HG02884 (cell line): ENCODE data around the gene ANKRD60.

Source experiments
- ATAC-seq: cut with Tn5 transposase; IDR thresholded peaks from one replicate; pipeline ENCODE4 v1.9.1; 2021; ENCODE audit warnings: mild to moderate bottlenecking, moderate library complexity; ENCODE audit not compliant: unreplicated experiment

The ANKRD60 gene

DNA sequence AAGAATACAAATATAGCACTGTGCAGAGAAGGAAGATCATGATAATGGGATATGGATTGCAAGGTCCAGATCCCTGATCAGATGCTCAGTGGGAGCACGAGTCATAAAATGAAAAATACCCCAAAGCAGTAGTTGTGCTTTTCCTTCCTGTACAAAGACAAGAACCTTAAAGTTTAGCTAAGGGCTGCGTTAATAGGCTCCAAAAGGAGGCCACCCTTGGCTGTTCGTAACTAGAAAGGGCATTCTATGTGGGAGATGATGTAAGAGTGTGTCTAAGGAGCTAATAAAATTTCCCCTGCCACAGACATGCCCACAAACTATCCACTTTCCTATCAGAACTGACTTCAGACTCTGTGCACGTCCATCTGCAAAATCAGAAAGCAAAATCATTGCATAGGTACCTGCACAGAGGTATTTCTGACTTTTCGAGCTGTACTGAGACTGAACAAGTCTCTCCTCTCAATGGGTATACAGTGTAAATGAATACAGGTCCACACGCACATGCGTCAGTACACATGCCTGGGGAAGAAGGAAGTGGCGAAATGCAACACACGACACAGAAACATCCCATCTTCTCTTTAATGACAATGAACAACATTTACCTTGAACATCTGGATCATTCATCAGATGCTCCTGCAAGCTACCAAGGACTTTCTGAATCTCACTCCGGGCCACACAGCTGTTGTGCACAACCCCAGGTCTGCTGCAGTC is 16.9 kb upstream of the ANKRD60 start:
- ATAC-seq, result no peak

- no peak for ATAC-seq
These were observed 16.1 kb upstream of the ANKRD60 start for GRCh38 chr20:58244517-58245030.

GRCh38 chr20:58243653-58244410 is 15.4 kb upstream of the ANKRD60 start:
- ATAC-seq, result no peak

DNA sequence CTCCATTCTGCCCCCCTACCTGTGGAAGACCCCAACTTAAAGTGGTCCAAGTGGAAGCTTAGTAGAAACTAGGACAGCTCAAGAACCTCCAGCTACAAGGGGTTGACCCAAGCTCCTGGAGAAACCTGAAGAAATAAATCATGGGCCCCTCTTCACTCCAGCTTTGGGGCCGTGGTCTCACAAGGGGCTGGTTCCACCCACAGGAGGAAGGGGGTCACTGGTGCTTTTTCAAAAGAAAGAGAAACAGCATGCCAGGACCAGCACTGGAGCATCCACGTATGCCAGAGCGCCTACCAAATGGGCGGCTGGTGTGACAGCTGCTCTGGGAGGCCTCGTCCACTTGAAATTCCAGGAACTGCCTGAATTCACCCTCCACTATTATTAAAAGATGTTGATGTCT is 14.4 kb upstream of the ANKRD60 start:
- no peak for ATAC-seq

DNA sequence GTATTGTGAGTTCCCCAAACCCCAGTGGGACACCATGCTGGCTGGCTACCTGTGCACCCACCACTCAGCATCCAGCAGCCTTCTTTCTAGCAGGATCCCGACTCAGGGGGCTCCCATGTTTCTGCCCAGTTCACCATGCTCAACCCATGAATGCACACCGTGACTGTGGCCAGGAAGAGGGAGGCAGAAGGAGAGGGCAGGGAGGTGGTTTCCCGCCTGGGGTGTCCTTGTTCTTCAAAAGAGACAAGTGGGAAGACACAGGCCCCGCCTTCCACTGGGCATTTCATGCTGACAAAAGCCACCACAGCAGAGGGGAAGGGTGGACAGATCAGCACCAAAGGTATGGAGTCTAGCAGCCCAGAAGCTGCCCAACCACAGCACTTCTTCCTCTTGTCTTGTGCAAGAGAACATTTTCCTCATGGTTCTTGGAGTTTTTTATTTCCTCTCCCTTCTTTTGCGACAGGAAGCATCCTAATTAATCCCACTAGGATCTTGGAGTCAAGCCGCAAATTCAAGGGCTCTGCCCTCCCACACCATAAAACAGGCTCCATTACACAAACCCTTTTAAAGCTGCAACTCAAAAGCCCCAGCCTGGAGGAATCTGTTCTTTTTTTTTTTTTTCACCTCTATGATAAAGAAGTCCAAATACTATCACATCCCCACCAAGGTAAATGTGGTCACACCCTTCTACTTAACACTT is 13.5 kb upstream of the ANKRD60 start:
- no peak for ATAC-seq

DNA sequence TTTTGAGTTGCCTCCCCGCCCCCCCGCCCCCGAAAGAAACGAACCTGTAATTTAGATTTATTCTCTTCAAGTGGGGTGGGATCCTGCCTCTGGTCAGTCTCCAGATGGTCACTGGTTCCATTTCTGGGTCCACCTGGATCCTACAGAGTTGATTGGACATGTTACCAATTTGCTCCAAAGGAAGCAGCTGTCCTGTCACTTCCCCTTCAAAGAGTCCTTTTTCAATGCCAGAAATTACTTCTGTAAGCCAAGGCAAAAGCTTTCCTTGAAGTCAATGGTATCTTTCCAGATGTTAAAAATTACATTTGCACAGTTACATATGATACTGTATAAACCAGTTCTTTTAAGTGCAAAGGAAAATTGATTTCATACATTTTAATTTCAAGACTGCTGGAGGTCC is 12.0 kb upstream of the ANKRD60 start:
- ATAC-seq, result no peak

DNA sequence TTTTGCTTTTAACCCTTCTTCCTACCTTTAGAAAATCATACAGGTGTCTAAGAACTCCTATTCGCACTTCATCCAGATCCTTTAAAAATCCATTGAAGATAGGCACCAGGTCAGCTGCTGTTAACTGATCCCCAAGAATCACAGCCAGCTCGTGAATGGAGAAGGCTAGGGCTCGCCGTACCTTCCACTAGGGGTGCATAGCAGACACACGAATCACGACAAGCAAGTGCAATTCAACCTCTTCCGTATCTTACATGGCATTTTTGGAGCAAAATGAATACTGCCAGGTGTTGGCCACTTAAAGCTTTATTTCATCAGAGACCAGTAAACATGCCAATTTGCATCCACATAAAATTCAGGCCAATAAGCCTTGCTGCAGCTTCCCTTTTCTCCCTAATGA is 10.8 kb upstream of the ANKRD60 start:
- no peak for ATAC-seq

GRCh38 chr20:58238490-58238889 is 10.0 kb upstream of the ANKRD60 start:
- no peak for ATAC-seq

DNA sequence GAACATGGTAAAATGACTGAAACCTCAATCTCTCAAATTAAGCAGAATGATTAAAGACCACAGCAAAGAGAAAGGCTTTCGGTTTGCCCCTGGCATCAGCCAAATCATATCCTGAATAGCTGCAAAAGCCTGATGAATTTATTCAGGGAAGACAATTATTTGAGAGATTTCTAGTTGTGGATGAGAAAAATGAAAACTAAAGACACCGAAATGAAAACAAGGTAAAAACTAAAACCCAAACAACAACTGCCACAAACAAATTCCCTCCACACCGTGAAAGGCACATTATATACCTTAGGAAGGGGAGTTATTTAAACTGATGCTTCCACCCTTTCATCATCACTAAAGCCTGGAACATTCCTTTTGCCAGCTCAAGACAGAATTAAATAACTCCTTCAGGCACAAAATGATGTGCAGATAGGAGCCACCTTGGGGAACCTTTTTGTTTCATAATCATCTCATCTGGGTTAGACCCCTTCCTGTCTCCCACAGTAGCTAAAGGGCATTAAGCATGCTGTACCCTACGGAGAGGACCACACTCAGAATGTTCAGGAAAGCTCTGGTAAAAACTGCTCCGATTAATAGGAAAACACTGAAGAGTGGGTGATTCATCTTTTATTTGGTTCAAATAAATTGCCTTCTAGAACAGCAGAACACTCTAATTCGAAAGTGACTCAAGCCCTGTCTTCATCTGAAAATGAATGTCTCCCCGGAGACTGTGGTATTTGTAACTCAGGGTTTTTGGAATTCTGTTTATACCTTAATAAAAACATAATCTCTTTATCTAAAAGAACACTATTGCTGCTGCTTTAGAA is 9.1 kb upstream of the ANKRD60 start:
- no peak for ATAC-seq

DNA sequence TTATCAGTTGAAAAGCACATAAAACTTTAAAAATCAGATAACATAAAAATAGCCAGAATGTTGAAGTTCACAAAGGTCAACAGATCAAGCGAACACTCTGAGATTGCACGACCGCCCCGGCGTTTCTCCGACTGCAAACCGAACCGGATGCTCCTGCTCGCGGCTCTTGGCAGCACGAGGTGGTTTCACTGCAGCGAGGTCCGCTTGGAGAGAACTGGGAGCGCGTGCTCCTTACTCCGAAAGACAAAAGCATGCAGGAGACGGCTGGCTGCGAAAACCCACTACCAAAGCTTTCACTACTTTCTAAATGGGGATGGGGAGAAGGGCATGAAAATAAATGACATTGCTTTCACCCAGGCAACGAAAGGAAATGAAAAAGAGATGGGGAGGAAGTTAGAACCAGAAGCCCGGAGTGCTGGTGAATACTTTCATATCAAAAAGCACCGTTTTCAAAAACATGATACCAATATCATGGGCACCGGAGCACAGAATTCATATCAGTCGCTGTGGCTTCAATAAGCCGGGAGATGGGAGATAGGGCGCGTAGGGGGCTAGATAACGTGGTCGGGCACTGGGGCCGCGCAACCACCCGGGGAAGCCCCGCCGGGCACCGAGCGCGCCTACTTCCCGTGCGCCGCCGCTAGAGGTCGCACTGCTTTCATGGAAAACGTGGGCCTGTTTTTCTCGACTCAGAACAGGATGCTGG is 8.3 kb upstream of the ANKRD60 start:
- peak; percentile 81 for ATAC-seq

GRCh38 chr20:58235010-58235409 is 6.6 kb upstream of the ANKRD60 start:
- no peak for ATAC-seq

DNA sequence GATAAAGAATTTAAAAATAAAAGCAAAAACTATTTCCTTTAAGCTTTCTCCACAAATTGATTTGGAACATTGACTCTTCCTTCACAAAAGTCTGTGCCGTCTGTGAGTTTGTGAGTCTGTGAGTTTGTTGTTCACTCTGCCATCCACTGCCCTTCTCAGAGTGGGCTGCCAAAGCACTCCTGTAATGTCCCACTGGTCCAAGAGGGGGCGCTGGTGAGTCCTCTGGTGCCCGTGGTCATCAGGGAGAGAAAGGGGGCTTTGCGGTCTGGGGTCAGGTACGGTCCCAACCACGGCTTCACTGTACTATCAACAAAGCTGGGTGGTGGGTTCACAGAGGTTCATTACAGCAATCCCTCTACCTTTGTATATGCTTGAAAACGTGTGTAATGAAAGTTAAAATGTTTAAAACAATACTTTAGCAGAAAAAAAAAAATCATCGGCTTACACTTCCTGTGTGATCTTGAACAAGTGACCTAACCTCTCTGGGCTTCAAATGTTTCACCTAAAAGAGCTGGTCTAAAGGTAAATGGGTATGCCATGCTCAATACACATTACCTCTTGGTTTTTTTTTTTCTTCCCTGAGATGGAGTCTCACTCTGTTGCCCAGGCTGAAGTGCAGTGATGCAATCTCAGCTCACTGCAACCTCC is 5.6 kb upstream of the ANKRD60 start:
- no peak for ATAC-seq

- ATAC-seq, result no peak
These were observed 4.9 kb upstream of the ANKRD60 start for GRCh38 chr20:58233393-58233792.

GRCh38 chr20:58231683-58232082 is 3.2 kb upstream of the ANKRD60 start:
- no peak for ATAC-seq

GRCh38 chr20:58229198-58229798 is 845 bp upstream of the ANKRD60 start:
- ATAC-seq, result no peak

- no peak for ATAC-seq
These were observed 360 bp downstream of the ANKRD60 start for GRCh38 chr20:58228103-58228483.

GRCh38 chr20:58227391-58228102 is 906 bp downstream of the ANKRD60 start:
- ATAC-seq, result no peak

GRCh38 chr20:58225452-58226200 is 2.8 kb downstream of the ANKRD60 start:
- ATAC-seq, result no peak
